ES-I3 (cell line): ENCODE data around the gene PALLD.

ENCODE experiments used
- H3K36me3 ChIP-seq: 2 replicates; pipeline ENCODE4 v1.6.1; 2013; ENCODE audit warnings: mild to moderate bottlenecking, low read length, control low read depth, moderate library complexity; ENCODE audit not compliant: insufficient read depth
- H3K4me1 ChIP-seq: 2 replicates; pipeline ENCODE4 v1.6.1; 2013; ENCODE audit warnings: mild to moderate bottlenecking, control low read depth, low read length; ENCODE audit not compliant: insufficient read depth
- H3K9ac ChIP-seq: 2 replicates; pipeline ENCODE4 v1.6.1; 2013; ENCODE audit warnings: low read depth, mild to moderate bottlenecking, low read length, moderate library complexity
- H3K9me3 ChIP-seq: 2 replicates; pipeline ENCODE4 v1.6.1; 2013; ENCODE audit warnings: mild to moderate bottlenecking, low read length, moderate library complexity; ENCODE audit not compliant: control insufficient read depth, insufficient read depth

The PALLD gene

DNA sequence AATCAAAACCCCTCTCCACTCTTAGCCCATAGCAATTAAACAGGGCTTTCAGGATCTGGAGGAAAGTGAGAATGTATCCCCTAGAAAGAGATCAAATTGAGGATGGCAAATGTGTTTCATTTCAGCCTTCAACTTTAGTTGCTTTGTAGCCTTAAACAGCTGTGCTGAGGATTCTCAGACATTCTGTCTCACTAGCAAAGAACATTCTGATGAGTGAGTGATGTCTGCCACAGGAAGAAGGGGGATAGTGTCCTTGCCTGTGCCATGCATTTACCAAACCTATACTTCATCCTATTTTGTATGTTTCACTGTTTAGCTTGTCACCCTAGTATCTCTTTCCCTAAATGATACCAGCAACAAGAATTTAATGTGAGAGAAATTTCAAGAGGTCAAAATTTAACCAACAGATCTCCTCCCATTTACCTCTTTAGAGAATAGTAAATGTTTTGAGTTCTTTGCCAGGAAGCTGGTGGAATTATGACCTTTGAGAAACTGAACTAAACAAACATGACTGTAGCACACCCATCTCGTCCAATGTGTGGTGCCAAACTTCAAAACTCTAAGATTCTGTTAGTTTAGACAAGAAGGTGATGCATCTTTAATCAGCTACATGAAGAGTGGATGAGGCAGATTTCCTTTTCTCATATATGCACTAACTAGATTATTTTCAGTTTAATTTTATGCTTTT lies 165.6 kb downstream of the PALLD start:
- no peak overlapping the region for H3K9ac ChIP-seq
- H3K9me3 ChIP-seq, result no peaks in the 10 kb centered on the region
- H3K36me3 ChIP-seq, result no peaks in the 10 kb centered on the region
- H3K4me1 ChIP-seq, result no peaks in the 10 kb centered on the region

DNA sequence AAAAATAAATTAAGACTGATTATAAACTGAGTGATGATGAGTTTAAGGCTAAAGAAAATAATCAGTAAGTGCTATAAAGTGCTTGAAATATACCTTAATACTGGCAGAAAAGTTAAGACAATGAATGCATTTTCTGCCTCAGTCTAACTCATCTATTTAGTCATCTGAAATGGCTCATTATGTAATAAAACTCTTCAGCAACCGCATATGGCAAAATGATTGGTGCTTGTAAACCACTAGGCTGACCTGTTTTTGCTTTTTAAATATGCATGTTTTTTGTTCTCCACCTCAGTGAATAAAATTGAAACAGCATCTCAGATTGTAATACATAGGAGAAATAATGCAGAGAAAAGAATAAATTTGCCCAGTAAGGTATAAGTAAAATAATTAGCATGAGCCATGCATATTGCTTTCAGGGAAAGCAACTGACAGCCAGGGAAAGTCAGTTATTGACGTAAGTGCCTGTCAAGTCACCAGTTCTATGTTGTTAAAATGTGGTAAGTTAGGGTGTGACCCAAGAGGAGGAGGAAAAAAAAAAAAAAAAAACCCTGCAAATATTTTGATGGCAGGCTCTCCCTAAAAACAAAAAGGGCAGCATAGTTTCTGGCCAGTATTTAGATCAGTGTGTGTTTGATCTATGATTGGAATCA lies 167.5 kb downstream of the PALLD start:
- no peaks in the 10 kb centered on the region for H3K36me3 ChIP-seq
- H3K9ac ChIP-seq, result no peak overlapping the region
- H3K9me3 ChIP-seq, result no peaks in the 10 kb centered on the region
- no peaks in the 10 kb centered on the region for H3K4me1 ChIP-seq

- no peaks in the 10 kb centered on the region for H3K36me3 ChIP-seq
- no peaks in the 10 kb centered on the region for H3K4me1 ChIP-seq
- H3K9me3 ChIP-seq, result no peaks in the 10 kb centered on the region
- H3K9ac ChIP-seq, result no peak overlapping the region
Measured at GRCh38 chr4:168666531-168666930, 169.7 kb downstream of the PALLD start.

DNA sequence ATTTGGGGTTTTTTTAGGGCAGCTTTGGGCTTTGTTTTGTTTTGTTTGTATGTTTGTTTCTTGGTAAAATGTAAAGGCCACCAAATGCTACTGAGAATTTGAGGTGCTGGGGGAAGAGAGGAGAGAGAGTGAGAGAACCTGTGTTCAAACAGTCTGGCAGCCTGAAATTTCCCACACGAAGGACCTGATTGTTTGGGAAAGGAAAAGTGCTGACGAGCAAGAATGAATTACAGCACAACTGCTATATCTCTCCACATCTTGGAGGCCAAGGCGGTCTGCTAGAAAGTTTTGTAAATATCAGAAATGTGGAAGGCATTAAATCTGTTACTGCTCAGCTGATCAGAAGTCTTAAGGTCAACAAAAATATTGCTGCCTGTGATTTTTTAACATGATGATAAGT lies 170.5 kb downstream of the PALLD start:
- no peaks in the 10 kb centered on the region for H3K9me3 ChIP-seq
- no peak overlapping the region for H3K9ac ChIP-seq
- H3K36me3 ChIP-seq, result no peaks in the 10 kb centered on the region
- no peaks in the 10 kb centered on the region for H3K4me1 ChIP-seq

- Histone ChIP-seq H3K36me3 (no peaks in the 10 kb centered on the region), H3K9ac (no peak overlapping the region), H3K9me3 (no peaks in the 10 kb centered on the region), H3K4me1 (no peaks in the 10 kb centered on the region)
Measured at GRCh38 chr4:168667921-168668320, 171.1 kb downstream of the PALLD start.

GRCh38 chr4:168673476-168673875 lies 176.6 kb downstream of the PALLD start:
- Histone ChIP-seq H3K9ac (no peak overlapping the region), H3K4me1 (no peaks in the 10 kb centered on the region), H3K36me3 (no peaks in the 10 kb centered on the region), H3K9me3 (no peaks in the 10 kb centered on the region)

DNA sequence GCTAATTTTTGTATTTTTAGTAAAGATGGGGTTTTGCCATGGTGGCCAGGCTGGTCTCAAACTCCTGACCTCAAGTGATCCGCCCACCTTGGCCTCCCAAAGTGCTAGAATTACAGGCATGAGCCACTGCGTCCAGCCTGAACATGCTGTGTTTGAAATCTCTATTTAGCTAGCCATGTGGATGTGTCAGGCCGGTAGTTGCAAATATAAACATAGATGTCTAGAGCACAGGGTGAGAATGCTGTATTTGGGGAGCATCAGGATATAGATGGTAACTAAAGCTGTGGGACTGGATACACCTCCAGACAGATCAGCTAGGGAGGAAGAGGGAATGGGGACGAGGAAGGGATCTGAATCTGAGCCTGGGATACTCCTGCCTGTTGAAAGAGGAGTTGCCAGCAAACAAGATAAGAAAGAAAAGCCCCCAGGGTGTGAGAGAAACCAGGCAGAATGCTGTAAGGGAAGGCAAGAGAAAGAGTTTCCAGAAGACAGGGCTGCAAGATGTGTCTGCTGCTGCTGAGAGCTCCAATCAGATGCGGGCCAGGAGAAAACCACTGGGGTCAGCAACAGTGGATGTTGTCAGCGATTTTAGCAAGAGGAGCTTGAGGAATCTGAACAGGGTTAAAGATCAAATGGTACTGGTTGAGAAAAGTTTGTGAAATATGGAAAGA lies 177.4 kb downstream of the PALLD start:
- Histone ChIP-seq H3K4me1 (no peaks in the 10 kb centered on the region), H3K36me3 (no peaks in the 10 kb centered on the region), H3K9me3 (no peaks in the 10 kb centered on the region), H3K9ac (no peak overlapping the region)

DNA sequence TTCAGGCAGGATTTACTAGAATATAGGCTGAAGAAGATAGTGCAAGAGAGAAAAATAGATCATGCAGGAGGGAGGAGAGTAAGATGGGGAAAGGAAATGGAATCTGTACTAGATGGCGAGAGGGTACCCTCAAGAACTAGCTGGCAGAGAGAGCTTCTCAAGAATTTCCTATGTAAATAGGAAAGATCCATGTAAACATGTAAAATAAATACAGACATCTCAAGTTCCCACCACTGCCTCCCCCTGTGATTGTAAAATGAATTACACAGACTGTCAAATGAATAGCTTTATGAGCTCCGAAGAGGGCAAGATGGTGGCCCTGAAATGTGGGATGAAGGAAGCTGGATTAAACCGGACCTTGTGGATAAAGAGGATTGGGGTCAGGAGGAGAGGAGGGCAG lies 178.0 kb downstream of the PALLD start:
- Histone ChIP-seq H3K9me3 (no peaks in the 10 kb centered on the region), H3K4me1 (no peaks in the 10 kb centered on the region), H3K9ac (no peak overlapping the region), H3K36me3 (no peaks in the 10 kb centered on the region)

DNA sequence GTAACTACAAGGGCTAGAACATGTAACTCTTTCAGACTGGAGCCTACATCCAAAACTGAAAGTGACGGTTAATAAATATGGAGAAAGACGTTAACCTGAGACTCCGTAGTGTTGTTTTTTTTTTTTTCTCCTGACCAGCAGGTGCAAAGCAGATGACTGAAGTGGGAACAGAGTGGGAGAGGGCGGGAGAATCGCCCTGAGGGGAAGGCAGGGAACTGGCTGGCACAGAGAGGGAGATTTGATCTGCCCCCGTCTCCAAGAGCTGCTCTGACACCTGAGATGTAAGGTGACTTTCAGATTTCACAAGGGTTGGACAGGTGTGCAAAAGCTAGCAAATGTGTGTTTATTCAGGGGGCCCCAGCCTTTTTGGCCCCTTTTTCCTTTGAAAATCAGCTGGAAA lies 180.2 kb downstream of the PALLD start:
- H3K9me3 ChIP-seq, result no peaks in the 10 kb centered on the region
- no peaks in the 10 kb centered on the region for H3K4me1 ChIP-seq
- H3K9ac ChIP-seq, result no peak overlapping the region
- H3K36me3 ChIP-seq, result no peaks in the 10 kb centered on the region

- Histone ChIP-seq H3K4me1 (no peaks in the 10 kb centered on the region), H3K36me3 (no peaks in the 10 kb centered on the region), H3K9me3 (no peaks in the 10 kb centered on the region), H3K9ac (no peak overlapping the region)
Measured at GRCh38 chr4:168677879-168678278, 181.0 kb downstream of the PALLD start.

DNA sequence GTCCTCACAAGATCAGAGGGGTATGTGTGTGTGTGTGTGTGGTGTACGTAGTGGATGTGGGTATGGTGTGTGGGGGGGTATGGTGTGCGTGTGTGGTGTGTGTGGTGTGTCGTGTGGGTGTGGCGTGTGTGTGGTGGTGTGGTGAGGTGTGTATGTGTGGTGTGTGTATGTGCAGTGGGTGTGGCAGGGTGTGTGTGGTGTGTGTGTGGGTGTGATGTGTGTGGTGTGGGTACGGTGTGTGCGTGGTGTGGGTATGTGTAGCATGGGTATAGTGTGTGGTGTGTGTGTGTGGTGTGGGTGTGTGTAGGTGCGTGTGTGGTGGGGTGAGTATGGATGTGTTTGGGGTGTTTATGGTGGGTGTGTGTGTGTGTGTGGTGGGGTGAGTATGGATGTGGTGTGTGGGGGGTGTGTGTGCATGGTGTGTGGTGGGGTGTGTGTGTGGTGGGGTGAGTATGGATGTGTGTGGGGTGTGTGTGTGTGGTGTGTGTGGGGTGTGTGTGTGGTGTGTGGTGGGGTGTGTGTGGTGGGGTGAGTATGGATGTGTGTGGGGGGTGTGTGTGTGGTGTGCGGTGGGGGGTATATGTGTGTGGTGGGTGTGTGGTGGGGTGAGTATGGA lies 182.0 kb downstream of the PALLD start:
- Histone ChIP-seq H3K9me3 (no peaks in the 10 kb centered on the region), H3K9ac (no peak overlapping the region), H3K36me3 (no peaks in the 10 kb centered on the region), H3K4me1 (no peaks in the 10 kb centered on the region)

GRCh38 chr4:168679397-168679796 lies 182.5 kb downstream of the PALLD start:
- Histone ChIP-seq H3K9me3 (no peaks in the 10 kb centered on the region), H3K36me3 (no peaks in the 10 kb centered on the region), H3K4me1 (no peaks in the 10 kb centered on the region), H3K9ac (no peak overlapping the region)

DNA sequence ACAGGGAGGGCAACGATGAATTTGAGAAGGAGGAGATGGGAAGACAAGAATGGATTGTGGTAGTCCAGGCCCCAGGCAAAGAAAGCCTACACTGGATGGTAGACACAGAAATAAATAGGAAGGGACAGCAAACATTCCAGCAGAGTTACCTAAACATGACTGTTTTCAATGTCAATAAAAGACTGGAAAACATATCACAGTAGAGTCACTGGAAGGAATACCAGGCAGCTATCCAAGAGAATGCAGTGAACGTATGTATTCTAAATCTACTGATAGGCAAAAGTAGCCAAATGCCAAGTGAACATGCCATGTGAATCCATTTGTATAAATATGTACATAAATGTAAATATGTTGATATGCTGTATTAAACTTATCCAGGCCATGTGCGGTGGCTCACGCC lies 183.0 kb downstream of the PALLD start:
- H3K4me1 ChIP-seq, result no peaks in the 10 kb centered on the region
- H3K36me3 ChIP-seq, result no peaks in the 10 kb centered on the region
- H3K9ac ChIP-seq, result no peak overlapping the region
- no peaks in the 10 kb centered on the region for H3K9me3 ChIP-seq

- H3K4me1 ChIP-seq, result no peaks in the 10 kb centered on the region
Measured at GRCh38 chr4:168682898-168683500, 186.1 kb downstream of the PALLD start.

More at GRCh38 chr4:168682898-168683500, 186.1 kb downstream of the PALLD start:
- Histone ChIP-seq H3K9me3 (no peaks in the 10 kb centered on the region), H3K9ac (no peak overlapping the region), H3K36me3 (no peaks in the 10 kb centered on the region)
